ENCODE measurements around the gene ATXN2. TPM values are rescaled to one million over a fixed set of nuclear protein-coding genes. Genes with fewer than 3 reads are reported as not detected.

ATXN2 gene
- total RNA-seq, 2 experiments from 2014 or later: 36.8 to 37.8 TPM

DNA sequence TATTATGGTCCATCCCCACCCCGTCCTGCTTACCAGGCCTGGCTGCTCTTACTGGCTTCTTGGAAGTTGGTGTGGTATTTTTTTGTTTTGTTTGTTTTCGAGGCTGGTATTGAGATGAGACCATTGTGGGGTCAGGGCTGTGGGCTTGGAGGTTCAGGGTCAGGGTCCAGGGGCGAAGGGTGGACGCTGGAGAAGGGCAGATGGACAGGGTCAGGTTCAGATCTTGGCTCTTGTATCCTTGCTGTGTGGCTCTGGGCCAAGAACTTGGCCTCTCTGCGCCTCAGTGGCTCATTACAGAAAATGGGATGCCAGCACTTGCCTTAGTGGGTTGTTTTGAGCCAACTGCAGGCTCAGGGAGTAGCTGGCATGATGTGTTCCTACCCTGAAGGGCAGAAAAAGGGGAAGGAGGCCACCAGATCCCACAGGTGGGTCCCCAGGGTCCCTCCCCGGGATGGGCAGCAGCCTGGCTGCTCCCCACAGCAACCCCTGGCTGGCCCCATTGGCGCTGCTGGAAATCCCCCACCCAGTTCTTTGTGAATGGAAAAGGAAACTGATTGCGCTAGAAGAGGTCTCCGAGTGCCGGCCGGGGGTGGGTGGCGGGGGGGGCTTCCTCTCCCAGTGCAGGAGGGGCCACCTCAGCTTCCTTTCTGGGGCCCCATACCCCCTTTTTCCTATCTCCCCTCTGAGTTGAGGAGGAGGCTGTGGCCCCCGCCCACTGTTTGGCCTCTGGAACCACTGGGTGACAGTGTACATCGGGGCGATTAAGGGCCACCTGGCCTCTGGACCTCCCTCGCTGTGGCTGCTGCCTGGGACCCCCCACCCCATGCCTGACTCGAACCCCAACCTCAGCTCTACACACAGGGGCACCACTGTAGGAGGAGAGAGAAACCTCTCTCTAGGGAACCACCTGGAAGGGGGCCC is 168.4 kb downstream of the ATXN2 start:
- H3K36me3 Mint-ChIP-seq (ENCODE audit: low read depth): peaks cover 48% of the 10 kb centered on the region
- CTCF ChIA-PET: interaction anchor here (0.6 to 13.8 kb wide), 10 partner anchors 8 to 33 kb away, joined by 3 to 170 read pairs (median 20); no protein-coding TSS in a partner anchor
- no peaks in the 10 kb centered on the region for H3K27me3 Mint-ChIP-seq (ENCODE audit: low read depth)
- H3K9me3 Mint-ChIP-seq (ENCODE audit: insufficient read depth): no peaks in the 10 kb centered on the region
- DNase-seq: peak; percentile 66
- ATAC-seq: peak; percentile 14
- H3K4me3 Mint-ChIP-seq: peak overlapping the region; percentile 71
- POLR2A ChIA-PET: interaction anchor here (1.4 to 3.7 kb wide), 8 partner anchors 10 to 27 kb away, joined by 3 to 52 read pairs (median 8); partner anchors contain the start of gene SH2B3
- peak overlapping the region; percentile 92 for H3K27ac Mint-ChIP-seq
- peaks cover 98% of the 10 kb centered on the region for H3K4me1 Mint-ChIP-seq (ENCODE audit: low read depth)

DNA sequence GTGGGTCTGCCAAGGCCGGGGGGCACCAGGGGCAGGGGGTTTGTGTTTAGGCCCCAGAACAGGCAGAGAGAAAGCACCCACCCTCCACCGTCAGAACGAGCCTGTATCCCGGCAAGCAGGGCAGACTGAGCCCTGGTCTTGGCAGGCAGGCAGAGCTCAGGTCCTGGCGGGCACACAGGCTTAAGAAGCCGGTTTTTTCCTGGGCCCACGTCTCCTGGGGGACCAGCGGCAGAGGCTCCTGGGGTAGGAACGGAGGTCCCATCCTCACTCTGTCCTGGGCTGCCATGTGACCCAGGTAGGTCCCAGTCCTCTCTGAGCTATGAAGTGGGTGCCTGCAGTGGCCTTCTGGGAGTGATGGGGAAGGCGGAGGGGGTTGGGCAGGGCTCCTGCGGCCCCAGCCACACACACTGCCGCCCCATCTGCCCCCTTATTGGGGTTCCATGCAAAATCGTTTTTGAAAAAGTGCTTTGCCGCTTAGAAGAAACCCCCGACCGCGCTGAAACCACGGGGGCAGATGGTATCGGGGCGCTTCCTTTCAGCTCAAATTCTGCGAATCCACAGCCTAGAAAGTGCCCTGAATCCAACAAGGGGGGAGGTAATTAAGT is 169.2 kb downstream of the ATXN2 start:
- peaks cover 50% of the 10 kb centered on the region for H3K36me3 Mint-ChIP-seq (ENCODE audit: low read depth)
- peak overlapping the region; percentile 71 for H3K4me3 Mint-ChIP-seq
- POLR2A ChIA-PET: interaction anchor here (1.0 to 3.7 kb wide), 8 partner anchors 9 to 26 kb away, joined by 3 to 52 read pairs (median 4); no protein-coding TSS in a partner anchor

GRCh38 chr12:111428728-111429175 is 170.4 kb downstream of the ATXN2 start:
- ChIA-PET CTCF (interaction anchor here (1.7 to 13.8 kb wide), 9 partner anchors 15 to 31 kb away, joined by 4 to 170 read pairs (median 16); no protein-coding TSS in a partner anchor), POLR2A (interaction anchor here (1.1 to 3.7 kb wide), 5 partner anchors 15 to 25 kb away, joined by 3 to 52 read pairs (median 15); partner anchors contain the start of gene SH2B3)
- DNase-seq: peak; percentile 54
- no peaks in the 10 kb centered on the region for H3K27me3 Mint-ChIP-seq (ENCODE audit: low read depth)
- peaks cover 55% of the 10 kb centered on the region for H3K36me3 Mint-ChIP-seq (ENCODE audit: low read depth)
- peak overlapping the region; percentile 92 for H3K27ac Mint-ChIP-seq
- peaks cover 95% of the 10 kb centered on the region for H3K4me1 Mint-ChIP-seq (ENCODE audit: low read depth)
- peak; percentile 5 for ATAC-seq
- no peaks in the 10 kb centered on the region for H3K9me3 Mint-ChIP-seq (ENCODE audit: insufficient read depth)
- H3K4me3 Mint-ChIP-seq: peak overlapping the region; percentile 71

More for the DNA sequence above, 169.2 kb downstream of the ATXN2 start:
- Mint-ChIP-seq H3K27ac (peak overlapping the region; percentile 92), H3K27me3 (ENCODE audit: low read depth) (no peaks in the 10 kb centered on the region), H3K4me1 (ENCODE audit: low read depth) (peaks cover 98% of the 10 kb centered on the region), H3K9me3 (ENCODE audit: insufficient read depth) (no peaks in the 10 kb centered on the region)
- CTCF ChIA-PET: interaction anchor here (0.6 to 13.8 kb wide), 9 partner anchors 9 to 32 kb away, joined by 3 to 170 read pairs (median 16); no protein-coding TSS in a partner anchor
- ATAC-seq (peak; percentile 44), DNase-seq (peak; percentile 91)

DNA sequence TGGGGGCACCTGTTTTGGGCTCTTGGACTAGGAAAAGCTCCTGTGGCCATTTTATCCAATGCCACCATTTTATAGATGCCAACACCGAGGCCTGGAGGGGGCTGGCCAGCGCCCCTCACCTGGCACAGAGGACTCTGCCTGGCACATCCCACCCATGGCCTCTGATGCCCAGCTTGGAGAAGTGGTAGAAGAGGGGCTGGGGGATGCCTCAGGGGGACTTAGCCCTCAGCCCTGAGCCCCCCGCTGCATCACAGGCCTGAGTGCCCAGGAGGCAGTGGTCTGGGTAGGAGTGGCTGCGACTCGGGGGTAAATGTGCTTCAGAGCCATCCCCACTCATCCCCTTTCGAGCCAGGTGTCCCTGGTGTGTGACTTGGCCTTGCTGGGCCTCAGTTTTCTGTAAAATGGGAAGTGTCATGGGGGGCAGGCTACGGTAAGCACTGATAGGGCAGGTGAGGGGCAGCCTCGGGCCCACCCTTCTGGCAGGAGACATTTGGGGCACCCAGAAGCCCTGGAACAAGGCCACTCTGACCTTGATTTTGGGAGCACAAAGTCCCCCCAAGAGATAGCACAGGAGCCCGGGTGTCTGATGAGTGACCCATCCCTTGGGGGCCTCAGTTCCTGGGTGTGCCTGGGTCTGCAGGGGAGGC is 170.9 kb downstream of the ATXN2 start:
- no peak for DNase-seq
- CTCF ChIA-PET: interaction anchor here (0.9 to 13.8 kb wide), 5 partner anchors 16 to 30 kb away, joined by 4 to 170 read pairs (median 8); no protein-coding TSS in a partner anchor
- Mint-ChIP-seq H3K9me3 (ENCODE audit: insufficient read depth) (no peaks in the 10 kb centered on the region), H3K36me3 (ENCODE audit: low read depth) (peaks cover 51% of the 10 kb centered on the region), H3K27me3 (ENCODE audit: low read depth) (no peaks in the 10 kb centered on the region), H3K27ac (peak overlapping the region; percentile 92), H3K4me3 (peak overlapping the region; percentile 71), H3K4me1 (ENCODE audit: low read depth) (peaks cover 89% of the 10 kb centered on the region)
- peak; percentile 1 for ATAC-seq
- POLR2A ChIA-PET: interaction anchor here (1.6 to 1.9 kb wide), 2 partner anchors 22 to 23 kb away, joined by 4 to 7 read pairs; partner anchors contain the start of gene SH2B3

GRCh38 chr12:111427417-111428074 is 171.6 kb downstream of the ATXN2 start:
- no peak overlapping the region for H3K4me3 Mint-ChIP-seq
- H3K27me3 Mint-ChIP-seq (ENCODE audit: low read depth): no peaks in the 10 kb centered on the region
- no peaks in the 10 kb centered on the region for H3K9me3 Mint-ChIP-seq (ENCODE audit: insufficient read depth)
- POLR2A ChIA-PET: interaction anchor here (1.6 to 1.9 kb wide), 2 partner anchors 21 to 23 kb away, joined by 4 to 7 read pairs; partner anchors contain the start of gene SH2B3
- peaks cover 50% of the 10 kb centered on the region for H3K36me3 Mint-ChIP-seq (ENCODE audit: low read depth)
- peaks cover 88% of the 10 kb centered on the region for H3K4me1 Mint-ChIP-seq (ENCODE audit: low read depth)
- peak overlapping the region; percentile 92 for H3K27ac Mint-ChIP-seq
- CTCF ChIA-PET: interaction anchor here (0.9 to 13.8 kb wide), 7 partner anchors 15 to 30 kb away, joined by 4 to 170 read pairs (median 8); no protein-coding TSS in a partner anchor
- no peak for ATAC-seq
- no peak for DNase-seq

DNA sequence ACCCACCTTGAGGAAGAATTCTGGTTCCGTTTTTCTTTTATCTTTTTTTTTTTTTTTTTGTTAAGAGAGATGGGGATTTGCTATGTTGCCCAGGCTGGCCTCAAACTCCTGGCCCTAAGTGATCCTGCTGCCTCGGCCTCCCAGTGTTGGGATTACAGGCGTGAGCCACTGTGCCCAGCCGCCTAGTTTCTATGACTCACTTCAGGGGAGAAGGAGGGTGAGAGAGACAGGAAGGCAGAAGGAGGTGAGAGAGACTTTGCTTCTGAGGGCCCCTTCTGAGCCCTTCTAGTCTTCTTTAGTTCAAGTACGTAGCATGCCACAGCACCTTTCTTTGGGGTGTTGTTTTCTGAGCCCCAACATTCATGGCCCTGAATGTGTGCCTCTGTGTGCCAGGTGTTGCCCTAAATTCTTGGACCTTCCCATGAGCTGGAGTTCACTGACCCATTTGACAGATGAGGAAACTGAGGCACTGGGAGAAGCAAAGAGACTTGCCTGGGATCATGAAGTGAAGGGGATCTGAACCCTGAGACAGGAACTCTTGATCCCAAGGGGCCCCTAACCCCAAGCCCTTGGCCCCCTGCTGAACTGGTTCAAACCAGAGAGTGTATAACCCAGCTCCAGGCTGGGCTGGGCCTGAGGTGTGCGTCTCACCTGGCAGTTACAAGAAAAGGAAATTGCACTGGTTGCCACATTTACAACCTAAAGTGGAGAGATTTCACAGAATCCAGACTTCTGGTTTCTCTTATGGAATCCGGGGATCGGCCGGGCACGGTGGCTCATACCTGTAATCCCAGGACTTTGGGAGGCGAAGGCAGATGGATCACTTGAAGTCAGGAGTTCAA is 172.6 kb downstream of the ATXN2 start:
- Mint-ChIP-seq H3K4me3 (peak overlapping the region; percentile 48), H3K27me3 (ENCODE audit: low read depth) (no peaks in the 10 kb centered on the region), H3K9me3 (ENCODE audit: insufficient read depth) (no peaks in the 10 kb centered on the region), H3K27ac (peak overlapping the region; percentile 92), H3K36me3 (ENCODE audit: low read depth) (peaks cover 48% of the 10 kb centered on the region), H3K4me1 (ENCODE audit: low read depth) (peaks cover 80% of the 10 kb centered on the region)
- ATAC-seq (peak; percentile 11), DNase-seq (peak; percentile 58)
- ChIA-PET POLR2A (interaction anchor here (1.6 to 2.7 kb wide), 3 partner anchors 18 to 22 kb away, joined by 4 to 11 read pairs (median 7); partner anchors contain the start of gene SH2B3), CTCF (interaction anchor here (1.2 to 13.8 kb wide), 7 partner anchors 14 to 34 kb away, joined by 4 to 170 read pairs (median 8); no protein-coding TSS in a partner anchor)

DNA sequence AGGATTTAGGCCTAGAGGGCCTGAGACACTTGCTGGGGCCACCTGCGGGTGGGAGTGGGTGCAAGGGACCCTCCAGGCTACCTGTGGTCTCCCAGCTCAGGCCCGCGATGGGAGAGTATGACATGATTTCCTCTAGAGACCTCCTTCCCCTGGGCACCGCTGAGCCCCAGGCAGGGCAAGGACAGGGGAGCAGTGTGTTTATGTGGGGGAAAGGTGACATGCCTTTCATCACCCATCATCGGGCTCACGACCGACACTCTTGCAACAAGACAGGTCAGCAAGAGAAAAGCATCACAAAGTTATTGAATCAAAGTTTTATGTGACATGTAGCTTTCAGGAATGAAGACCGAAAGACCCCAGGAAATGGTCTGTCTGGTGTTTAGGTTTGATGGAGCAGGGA is 173.5 kb downstream of the ATXN2 start:
- Mint-ChIP-seq H3K27me3 (ENCODE audit: low read depth) (no peaks in the 10 kb centered on the region), H3K4me3 (peak overlapping the region; percentile 12)
- CTCF ChIA-PET: interaction anchor here (0.6 to 13.8 kb wide), 7 partner anchors 9 to 35 kb away, joined by 4 to 170 read pairs (median 6); no protein-coding TSS in a partner anchor

DNA sequence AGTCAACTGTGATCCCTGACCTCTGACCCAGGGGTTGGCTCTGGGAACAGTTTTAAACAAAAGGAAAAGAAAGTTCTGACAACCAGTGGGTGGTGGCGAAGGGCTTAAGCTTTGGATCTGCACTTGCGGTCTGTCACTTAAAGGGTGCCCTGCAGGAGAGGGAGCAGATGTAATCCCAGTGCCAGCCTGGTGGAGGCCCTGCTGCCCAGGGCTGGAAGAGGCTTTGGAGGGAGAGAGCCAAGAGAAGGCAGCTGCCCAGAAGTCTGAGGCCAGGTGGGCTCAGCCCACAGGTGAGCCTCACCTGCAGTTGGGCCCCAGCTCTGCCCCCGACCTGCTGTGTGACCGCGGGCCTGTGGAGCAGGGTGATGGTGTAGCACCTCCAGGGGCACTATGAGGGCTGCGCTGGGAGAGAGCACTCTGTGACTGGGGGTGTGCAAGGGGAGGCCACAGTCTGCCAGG is 174.3 kb downstream of the ATXN2 start:
- Mint-ChIP-seq H3K4me1 (ENCODE audit: low read depth) (peaks cover 74% of the 10 kb centered on the region), H3K27me3 (ENCODE audit: low read depth) (no peaks in the 10 kb centered on the region), H3K36me3 (ENCODE audit: low read depth) (peaks cover 56% of the 10 kb centered on the region), H3K27ac (peak overlapping the region; percentile 92), H3K9me3 (ENCODE audit: insufficient read depth) (no peaks in the 10 kb centered on the region), H3K4me3 (no peak overlapping the region)
- DNase-seq (no peak), ATAC-seq (no peak)
- CTCF ChIA-PET: interaction anchor here (0.6 to 13.8 kb wide), 7 partner anchors 10 to 36 kb away, joined by 3 to 170 read pairs (median 6); no protein-coding TSS in a partner anchor
- POLR2A ChIA-PET: interaction anchor here (0.8 to 2.7 kb wide), 3 partner anchors 13 to 20 kb away, joined by 3 to 11 read pairs (median 4); partner anchors contain the start of gene SH2B3

More for the DNA sequence above, 173.5 kb downstream of the ATXN2 start:
- POLR2A ChIA-PET: interaction anchor here (2.7 kb wide), 1 partner anchor 19 kb away, joined by 11 read pairs; no protein-coding TSS in a partner anchor
- ATAC-seq: no peak
- H3K27ac Mint-ChIP-seq: peak overlapping the region; percentile 92
- peaks cover 75% of the 10 kb centered on the region for H3K4me1 Mint-ChIP-seq (ENCODE audit: low read depth)
- peaks cover 49% of the 10 kb centered on the region for H3K36me3 Mint-ChIP-seq (ENCODE audit: low read depth)
- no peaks in the 10 kb centered on the region for H3K9me3 Mint-ChIP-seq (ENCODE audit: insufficient read depth)
- no peak for DNase-seq

DNA sequence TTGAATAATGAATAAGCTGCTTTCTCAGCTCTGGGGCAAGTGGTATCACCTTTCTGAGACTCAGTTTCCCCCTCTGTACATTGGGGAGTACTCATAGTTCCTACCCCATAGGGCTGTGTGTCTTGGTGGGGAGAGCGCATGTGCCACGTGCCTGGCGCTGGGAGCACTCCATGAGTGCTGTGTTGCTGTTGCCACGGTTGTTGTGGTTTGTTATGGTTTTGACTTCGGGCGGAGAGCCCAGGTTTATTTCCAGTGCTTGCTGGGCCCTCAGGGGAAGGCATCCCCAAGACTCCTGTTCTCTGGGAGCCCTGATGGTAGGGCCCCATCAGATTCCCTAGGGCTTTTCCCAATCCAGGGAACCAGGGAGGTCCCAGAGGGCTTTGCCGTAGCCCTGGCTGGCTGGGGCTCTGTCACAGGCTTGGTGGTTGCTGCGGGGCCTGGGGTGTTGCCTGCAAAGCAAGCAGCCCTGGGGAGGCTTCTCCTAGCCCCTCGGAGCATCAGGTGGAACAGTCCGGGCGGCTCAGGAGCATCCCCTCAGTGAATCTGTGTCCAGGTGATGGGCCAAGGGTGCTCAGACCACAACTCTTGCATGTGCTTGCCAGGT is 174.8 kb downstream of the ATXN2 start:
- Mint-ChIP-seq H3K4me1 (ENCODE audit: low read depth) (peaks cover 70% of the 10 kb centered on the region), H3K27ac (peak overlapping the region; percentile 92), H3K4me3 (no peak overlapping the region), H3K36me3 (ENCODE audit: low read depth) (peaks cover 59% of the 10 kb centered on the region), H3K9me3 (ENCODE audit: insufficient read depth) (no peaks in the 10 kb centered on the region), H3K27me3 (ENCODE audit: low read depth) (no peaks in the 10 kb centered on the region)
- CTCF ChIA-PET: interaction anchor here (1.1 to 13.8 kb wide), 3 partner anchors 15 to 26 kb away, joined by 3 to 170 read pairs (median 6); no protein-coding TSS in a partner anchor
- DNase-seq (no peak), ATAC-seq (no peak)
- POLR2A ChIA-PET: interaction anchor here (0.8 to 2.7 kb wide), 3 partner anchors 12 to 20 kb away, joined by 3 to 11 read pairs (median 4); partner anchors contain the start of gene SH2B3

Measured in activated CD8-positive, alpha-beta T cell treated with anti-CD3 and anti-CD28 coated beads, Interleukin-2, amount 10 ng/mL, durations not matched to agents 7 days and 5 days (primary cell).